Astrocyte of the cerebellum (primary cell): Measurements from ENCODE around the gene GPATCH4.

Source experiments
- DNase-seq: peaks from one replicate; pipeline ENCODE4 v3.0.0-alpha.2; 2011; ENCODE audit warnings: low read depth
- H3K4me3 ChIP-seq: 2 replicates; pipeline ENCODE4 v1.5.1; 2011; ENCODE audit warnings: mild to moderate bottlenecking, low read depth, low read length, moderate library complexity
- CTCF ChIP-seq: IDR thresholded peaks from 2 replicates; pipeline ENCODE4 v1.5.1; 2012; ENCODE audit warnings: low read length, low read depth, moderate library complexity, mild to moderate bottlenecking; ENCODE audit errors: missing control alignments
- in situ Hi-C: cut with HindIII; loops from 2 replicates; pipeline ENCODE4 v1.10.0; 2017; ENCODE audit warnings: low sequenced_read_pairs

GPATCH4 gene

GRCh38 chr1:156571919-156572662 lies 29.2 kb downstream of the GPATCH4 start, which contains the start of gene IQGAP3:
TSS of gene IQGAP3 (minus strand) at chr1:156572565. CDS start at chr1:156572529, 36 bp downstream.
- TF ChIP-seq CTCF = no peak
- peak within 1 kb of the TSS; percentile 65 for H3K4me3 ChIP-seq
- peak; percentile 60 for DNase-seq
- in situ Hi-C loops = no loop called here

GRCh38 chr1:156571261-156571852 lies 29.9 kb downstream of the GPATCH4 start:
- in situ Hi-C loops = no loop called here
- H3K4me3 ChIP-seq = peak overlapping the region; percentile 65
- DNase-seq = peak; percentile 64
- no peak for TF ChIP-seq CTCF

GRCh38 chr1:156566436-156566835 lies 34.8 kb downstream of the GPATCH4 start:
- no peak for TF ChIP-seq CTCF
- in situ Hi-C loops = no loop called here
- no peak for DNase-seq
- H3K4me3 ChIP-seq = no peak overlapping the region

GRCh38 chr1:156565519-156565918 lies 35.8 kb downstream of the GPATCH4 start:
- H3K4me3 ChIP-seq = no peak overlapping the region
- TF ChIP-seq CTCF = no peak
- DNase-seq = no peak
- in situ Hi-C loops = no loop called here

- no peak for DNase-seq
- TF ChIP-seq CTCF = no peak
- H3K4me3 ChIP-seq = no peak overlapping the region
- in situ Hi-C loops = no loop called here
Observed at GRCh38 chr1:156560585-156561163, 40.6 kb downstream of the GPATCH4 start.

GRCh38 chr1:156559797-156560385 lies 41.4 kb downstream of the GPATCH4 start:
- no peak overlapping the region for H3K4me3 ChIP-seq
- DNase-seq = no peak
- in situ Hi-C loops = no loop called here
- TF ChIP-seq CTCF = no peak
